Mesendoderm (in vitro differentiated cells): ENCODE measurements around the gene SFXN1.
A peak's percentile ranks its signal among the peaks of the same experiment; 100 is the strongest.

Experiments used
- DNase-seq: peaks from one replicate; pipeline ENCODE4 v3.0.0; 2013
- H2AK5ac ChIP-seq: 2 replicates; pipeline ENCODE4 v1.6.1; 2013; ENCODE audit warnings: low read length, inconsistent platforms
- H2BK120ac ChIP-seq: 2 replicates; pipeline ENCODE4 v1.6.1; 2013; ENCODE audit warnings: low read depth, mild to moderate bottlenecking, low read length, moderate library complexity, mixed read lengths
- H2BK15ac ChIP-seq: replicated peaks from 2 replicates; pipeline ENCODE4 v1.6.1; 2013; ENCODE audit warnings: low read depth, mild to moderate bottlenecking, moderate library complexity
- H2BK5ac ChIP-seq: 2 replicates; pipeline ENCODE4 v1.6.1; 2013; ENCODE audit warnings: low read length, inconsistent platforms
- H3K18ac ChIP-seq: 2 replicates; pipeline ENCODE4 v1.6.1; 2013; ENCODE audit warnings: mild to moderate bottlenecking, low read length, mixed read lengths
- H3K23ac ChIP-seq: one replicate; pipeline ENCODE4 v1.6.1; 2013; ENCODE audit warnings: low read length
- H3K27ac ChIP-seq: 2 replicates; pipeline ENCODE4 v1.5.1; 2013; ENCODE audit warnings: low read depth, mild to moderate bottlenecking, inconsistent platforms, low read length, moderate library complexity
- H3K27me3 ChIP-seq: 2 replicates; pipeline ENCODE4 v1.6.1; 2013; ENCODE audit warnings: low read length, control low read depth, mild to moderate bottlenecking, inconsistent platforms; ENCODE audit not compliant: insufficient read depth, poor library complexity
- H3K36me3 ChIP-seq: 2 replicates; pipeline ENCODE4 v1.6.1; 2013; ENCODE audit warnings: low read length, inconsistent platforms; ENCODE audit not compliant: control insufficient read depth, insufficient read depth
- H3K4ac ChIP-seq: one replicate; pipeline ENCODE4 v1.6.1; 2013; ENCODE audit warnings: low read depth, mild to moderate bottlenecking, low read length, moderate library complexity
- H3K4me1 ChIP-seq: 2 replicates; pipeline ENCODE4 v1.6.1; 2013; ENCODE audit warnings: low read depth, low read length, inconsistent platforms; ENCODE audit not compliant: control insufficient read depth
- H3K4me2 ChIP-seq: 2 replicates; pipeline ENCODE4 v1.6.1; 2013; ENCODE audit warnings: low read length
- H3K4me3 ChIP-seq: 2 replicates; pipeline ENCODE4 v1.5.1; 2013; ENCODE audit warnings: mild to moderate bottlenecking, low read length
- H3K56ac ChIP-seq: one replicate; pipeline ENCODE4 v1.6.1; 2013; ENCODE audit warnings: low read length
- H3K79me1 ChIP-seq: 2 replicates; pipeline ENCODE4 v1.6.1; 2013; ENCODE audit warnings: low read length, inconsistent platforms
- H3K79me2 ChIP-seq: 2 replicates; pipeline ENCODE4 v1.6.1; 2013; ENCODE audit warnings: mild to moderate bottlenecking, low read length; ENCODE audit not compliant: control insufficient read depth, insufficient read depth
- H3K9ac ChIP-seq: 2 replicates; pipeline ENCODE4 v1.6.1; 2013; ENCODE audit warnings: low read length, inconsistent platforms
- H4K5ac ChIP-seq: one replicate; pipeline ENCODE4 v1.6.1; 2013; ENCODE audit warnings: low read length
- H4K8ac ChIP-seq: one replicate; pipeline ENCODE4 v1.6.1; 2013; ENCODE audit warnings: low read depth, mild to moderate bottlenecking, control low read depth, low read length, moderate library complexity
- WGBS: extraction: QIAGEN DNeasy Blood & Tissue Kit; methylation state at CpG from one replicate; pipeline ENCODE4 v1.1.7; 2013; ENCODE audit warnings: low lambda C conversion rate, missing lambda C conversion rate; ENCODE audit not compliant: insufficient coverage; ENCODE audit errors: extremely low coverage; 5-methylcytosine and 5-hydroxymethylcytosine counted together

Gene SFXN1

DNA sequence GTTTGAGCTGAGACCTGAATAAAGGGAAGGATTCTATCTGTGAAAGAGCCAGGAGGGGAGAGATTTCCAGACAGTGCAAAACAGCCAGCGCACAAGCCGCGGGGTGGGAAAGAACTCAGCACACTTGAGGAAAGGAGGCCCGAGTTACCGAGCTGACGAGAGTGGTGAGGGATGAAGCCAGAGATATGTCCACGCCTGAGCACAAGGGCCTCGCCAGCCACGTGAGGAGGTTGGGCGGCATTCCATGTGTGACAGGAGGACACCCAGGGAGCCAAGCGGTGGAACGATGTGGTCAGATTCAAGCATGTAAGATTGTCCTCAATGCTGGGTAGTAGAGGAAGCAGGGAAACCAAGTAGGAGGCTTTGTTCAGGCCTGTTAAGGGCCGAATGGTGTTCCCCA, 17.0 kb upstream of the SFXN1 start:
- no peak overlapping the region for H4K5ac ChIP-seq
- H3K4me2 ChIP-seq: no peak overlapping the region
- no peak overlapping the region for H3K56ac ChIP-seq
- no CpG with 5 or more reads among the region's 13 CpGs for WGBS
- H3K4me3 ChIP-seq: no peak overlapping the region
- no peaks in the 10 kb centered on the region for H3K4me1 ChIP-seq
- H3K27ac ChIP-seq: no peak overlapping the region
- H3K27me3 ChIP-seq: no peaks in the 10 kb centered on the region
- H4K8ac ChIP-seq: no peak overlapping the region
- no peak overlapping the region for H3K18ac ChIP-seq
- H3K4ac ChIP-seq: no peak overlapping the region
- no peaks in the 10 kb centered on the region for H3K36me3 ChIP-seq
- no peak overlapping the region for H3K9ac ChIP-seq
- no peak overlapping the region for H2AK5ac ChIP-seq
- no peak for DNase-seq
- H2BK15ac ChIP-seq: no peak overlapping the region
- H2BK5ac ChIP-seq: no peak overlapping the region
- no peak overlapping the region for H2BK120ac ChIP-seq
- H3K79me2 ChIP-seq: no peaks in the 10 kb centered on the region
- no peaks in the 10 kb centered on the region for H3K79me1 ChIP-seq
- no peak overlapping the region for H3K23ac ChIP-seq

DNA sequence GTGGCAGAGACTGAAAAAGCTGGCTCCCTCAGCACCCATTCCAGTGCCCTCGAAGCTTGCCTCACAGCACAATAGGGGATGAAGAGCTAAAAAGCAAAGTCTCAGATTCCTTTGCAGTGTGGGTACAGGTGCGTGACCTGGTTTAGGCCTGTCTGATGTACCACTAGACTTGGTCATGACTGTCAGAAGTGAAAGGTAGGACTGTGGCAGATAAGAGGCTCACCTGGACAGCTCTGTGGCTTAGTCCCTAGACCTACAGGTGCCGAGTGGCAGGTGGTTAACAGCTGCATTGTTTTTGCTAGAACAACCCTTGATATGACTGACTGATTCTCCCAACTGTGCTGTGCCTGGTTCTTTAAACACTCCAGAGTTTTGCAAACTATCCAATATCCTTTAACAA, 14.7 kb upstream of the SFXN1 start:
- no CpG with 5 or more reads among the region's 3 CpGs for WGBS
- no peak overlapping the region for H3K56ac ChIP-seq
- no peaks in the 10 kb centered on the region for H3K79me1 ChIP-seq
- H3K4me3 ChIP-seq: no peak overlapping the region
- H2AK5ac ChIP-seq: no peak overlapping the region
- no peaks in the 10 kb centered on the region for H3K36me3 ChIP-seq
- no peaks in the 10 kb centered on the region for H3K27me3 ChIP-seq
- no peak overlapping the region for H2BK5ac ChIP-seq
- H4K5ac ChIP-seq: no peak overlapping the region
- no peak overlapping the region for H2BK120ac ChIP-seq
- H3K4ac ChIP-seq: no peak overlapping the region
- H4K8ac ChIP-seq: no peak overlapping the region
- H3K27ac ChIP-seq: no peak overlapping the region
- H3K18ac ChIP-seq: no peak overlapping the region
- no peak overlapping the region for H3K4me2 ChIP-seq
- H3K79me2 ChIP-seq: no peaks in the 10 kb centered on the region
- DNase-seq: no peak
- no peak overlapping the region for H2BK15ac ChIP-seq
- H3K4me1 ChIP-seq: no peaks in the 10 kb centered on the region
- H3K23ac ChIP-seq: no peak overlapping the region
- H3K9ac ChIP-seq: no peak overlapping the region

DNA sequence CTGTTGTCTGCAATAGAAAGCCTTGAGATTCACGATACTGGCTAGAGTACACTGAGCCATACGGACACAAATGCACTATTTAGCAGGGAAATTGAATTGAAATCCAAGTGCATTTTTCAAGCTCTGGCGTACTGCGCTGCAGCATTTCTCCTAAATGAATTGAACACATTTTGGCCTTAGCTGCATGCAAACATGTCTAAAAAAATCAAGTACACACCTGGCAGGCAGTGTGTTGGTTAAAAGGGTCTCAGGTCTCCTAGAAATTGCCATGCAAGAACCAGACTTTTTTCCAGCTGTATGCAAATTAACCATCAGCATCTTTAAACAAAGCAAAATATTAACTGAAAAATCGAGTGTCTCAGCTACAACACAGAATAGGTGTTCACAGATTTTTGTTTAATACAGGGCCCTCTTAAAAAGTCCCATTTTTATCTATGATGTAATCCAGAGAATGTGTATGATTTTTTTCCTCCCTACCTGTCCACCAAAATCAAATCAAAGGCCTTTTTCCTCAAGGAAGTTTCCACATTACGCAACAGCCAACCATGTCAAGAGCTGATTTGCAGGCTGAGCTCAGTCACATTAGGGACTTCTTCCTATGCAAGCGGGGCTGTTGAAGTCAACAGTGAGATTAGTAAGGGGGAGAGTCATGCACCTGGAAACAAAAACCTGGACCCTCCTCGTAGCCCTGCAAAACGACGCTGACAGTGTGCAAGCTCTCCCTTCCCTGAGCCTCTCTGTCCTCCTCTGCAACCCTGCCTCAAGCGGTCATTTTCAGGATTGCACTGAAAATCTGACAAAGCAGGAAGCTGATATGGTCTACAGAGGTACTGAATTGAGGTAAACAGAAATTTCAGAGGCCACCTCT, 14.1 kb upstream of the SFXN1 start:
- Histone ChIP-seq H3K4me1 (no peaks in the 10 kb centered on the region), H3K4ac (no peak overlapping the region), H3K79me1 (no peaks in the 10 kb centered on the region), H3K23ac (no peak overlapping the region), H2BK120ac (no peak overlapping the region), H3K56ac (no peak overlapping the region), H4K8ac (no peak overlapping the region), H3K36me3 (no peaks in the 10 kb centered on the region), H3K18ac (no peak overlapping the region), H3K27ac (no peak overlapping the region), H3K27me3 (no peaks in the 10 kb centered on the region), H3K4me3 (no peak overlapping the region), H3K4me2 (no peak overlapping the region), H3K9ac (no peak overlapping the region), H2BK15ac (no peak overlapping the region), H2BK5ac (no peak overlapping the region), H4K5ac (no peak overlapping the region), H3K79me2 (no peaks in the 10 kb centered on the region), H2AK5ac (no peak overlapping the region)
- WGBS: no CpG with 5 or more reads among the region's 11 CpGs
- peak; percentile 80 for DNase-seq

DNA sequence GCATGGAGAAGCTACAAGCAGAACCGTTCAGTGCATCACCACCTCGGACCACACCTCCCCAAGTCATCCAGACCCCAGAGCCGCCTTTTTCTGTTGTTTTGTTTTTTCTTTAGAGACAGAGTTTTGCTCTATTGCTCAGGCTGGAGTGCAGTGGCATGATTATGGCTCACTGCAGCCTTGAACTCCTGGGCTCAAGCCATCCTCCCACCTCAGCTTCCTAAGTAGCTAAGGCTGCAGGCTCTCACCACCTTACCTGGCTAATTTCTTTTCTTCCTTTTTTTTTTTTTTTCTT, 13.5 kb upstream of the SFXN1 start:
- Histone ChIP-seq H3K79me1 (no peaks in the 10 kb centered on the region), H3K9ac (no peak overlapping the region), H3K56ac (no peak overlapping the region), H2BK15ac (no peak overlapping the region), H2BK5ac (no peak overlapping the region), H2BK120ac (no peak overlapping the region), H3K4ac (no peak overlapping the region), H2AK5ac (no peak overlapping the region), H3K4me1 (no peaks in the 10 kb centered on the region), H3K27me3 (no peaks in the 10 kb centered on the region), H3K27ac (no peak overlapping the region), H4K8ac (no peak overlapping the region), H4K5ac (no peak overlapping the region), H3K18ac (no peak overlapping the region), H3K79me2 (no peaks in the 10 kb centered on the region), H3K36me3 (no peaks in the 10 kb centered on the region), H3K4me2 (no peak overlapping the region), H3K23ac (no peak overlapping the region), H3K4me3 (no peak overlapping the region)
- WGBS: no CpG with 5 or more reads among the region's 3 CpGs
- no peak for DNase-seq

DNA sequence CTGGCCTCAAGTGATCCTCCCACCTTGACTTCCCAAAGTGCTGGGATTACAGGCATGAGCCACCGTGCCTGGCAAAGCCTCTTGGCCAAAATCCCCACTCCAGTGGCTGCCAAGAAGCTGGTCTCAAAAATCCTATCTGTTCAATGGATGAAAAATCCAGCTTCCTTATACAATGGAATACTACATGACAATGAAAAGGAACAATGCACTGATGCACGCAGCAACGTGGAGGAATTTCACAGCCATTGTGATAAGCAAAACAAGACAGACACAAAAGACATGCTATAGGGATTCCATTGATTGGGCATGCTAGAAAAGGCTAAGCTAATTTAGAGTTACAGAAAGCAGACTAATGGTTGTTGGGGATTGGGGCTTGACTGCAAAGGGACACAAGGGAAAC, 13.1 kb upstream of the SFXN1 start:
- Histone ChIP-seq H3K9ac (no peak overlapping the region), H3K79me2 (no peaks in the 10 kb centered on the region), H3K4me1 (peaks cover under 1% of the 10 kb centered on the region), H4K8ac (no peak overlapping the region), H3K27ac (no peak overlapping the region), H2BK120ac (no peak overlapping the region), H3K4ac (no peak overlapping the region), H3K4me2 (no peak overlapping the region), H3K79me1 (no peaks in the 10 kb centered on the region), H3K4me3 (no peak overlapping the region), H2BK15ac (no peak overlapping the region), H4K5ac (no peak overlapping the region), H3K56ac (no peak overlapping the region), H3K27me3 (no peaks in the 10 kb centered on the region), H3K23ac (no peak overlapping the region), H3K18ac (no peak overlapping the region), H3K36me3 (no peaks in the 10 kb centered on the region), H2AK5ac (no peak overlapping the region), H2BK5ac (no peak overlapping the region)
- no peak for DNase-seq
- no CpG with 5 or more reads among the region's 3 CpGs for WGBS
